Gastroesophageal sphincter (tissue), 3 donors: Measurements from ENCODE around the gene SEC24B.

Experiments
- CTCF ChIP-seq, 4 experiments: fragments of 200-600 bp in 2 of 4; fragments of 450-650 bp in 2 of 4; sonication (generic) in 1 of 4; IDR thresholded peaks; one replicate each; pipeline ENCODE4 v1.5.1; 2017 to 2019; ENCODE audit warnings: antibody characterized with exemption in 4 of 4, mild to moderate bottlenecking in 2 of 4, moderate library complexity in 2 of 4
- EP300 ChIP-seq: sonication (generic); formaldehyde crosslinking; IDR thresholded peaks from one replicate; pipeline ENCODE4 v1.6.1; 2017; ENCODE audit warnings: antibody characterized with exemption, mild to moderate bottlenecking
- POLR2A ChIP-seq, 2 donors: fragments of 450-650 bp; IDR thresholded peaks; one replicate each; pipeline ENCODE4 v1.6.1; 2017; ENCODE audit warnings: antibody characterized with exemption in 2 of 2, mild to moderate bottlenecking in 2 of 2, moderate library complexity in 1 of 2
- POLR2AphosphoS5 ChIP-seq: sonication (generic); formaldehyde crosslinking; IDR thresholded peaks from one replicate; pipeline ENCODE4 v1.6.1; 2017; ENCODE audit warnings: antibody characterized with exemption

- TF ChIP-seq CTCF (IDR thresholded peaks at IDR 0.05) (no peak), EP300 (no peak), POLR2A (IDR thresholded peaks at IDR 0.05) (no peak), POLR2AphosphoS5 (no peak)
These were observed 8.3 kb downstream of the SEC24B start for GRCh38 chr4:109441862-109442458.
